CD4-positive, alpha-beta T cell treated with Interleukin-6 for 4 hours (primary cell): Measurements from ENCODE around the gene MRLN.
"Not testable (repeated sequence)": the region's sequence is repeated elsewhere in the genome, so short reads cannot be mapped to it uniquely, and the experiment has no call there.

Experiments used
- DNase-seq: peaks from one replicate; pipeline ENCODE4 v3.0.0-alpha.2; 2020; ENCODE audit warnings: mixed read lengths

Gene MRLN

GRCh38 chr10:59753267-59753666, at the start of gene MRLN:
TSS of gene MRLN (minus strand) at chr10:59753455.
- no peak for DNase-seq

GRCh38 chr10:59801171-59801570, 47.9 kb upstream of the MRLN start:
- no peak for DNase-seq

GRCh38 chr10:59799421-59799820, 46.2 kb upstream of the MRLN start:
- no peak for DNase-seq

- DNase-seq: no peak
Measured at GRCh38 chr10:59793919-59794318, 40.7 kb upstream of the MRLN start.

GRCh38 chr10:59792812-59793211, 39.6 kb upstream of the MRLN start:
- no peak for DNase-seq

GRCh38 chr10:59791601-59792000, 38.3 kb upstream of the MRLN start:
- DNase-seq: no peak

GRCh38 chr10:59790080-59790479, 36.8 kb upstream of the MRLN start:
- not testable (repeated sequence) for DNase-seq

- DNase-seq: not testable (repeated sequence)
Measured at GRCh38 chr10:59788914-59789313, 35.7 kb upstream of the MRLN start.

- not testable (repeated sequence) for DNase-seq
Measured at GRCh38 chr10:59787032-59787431, 33.8 kb upstream of the MRLN start.

GRCh38 chr10:59785476-59785875, 32.2 kb upstream of the MRLN start:
- DNase-seq: not testable (repeated sequence)

- no peak for DNase-seq
Measured at GRCh38 chr10:59781511-59781910, 28.3 kb upstream of the MRLN start.

GRCh38 chr10:59779756-59780533, 26.7 kb upstream of the MRLN start:
- no peak for DNase-seq

- no peak for DNase-seq
Measured at GRCh38 chr10:59774451-59774850, 21.2 kb upstream of the MRLN start.

- DNase-seq: no peak
Measured at GRCh38 chr10:59773088-59773487, 19.8 kb upstream of the MRLN start.

- no peak for DNase-seq
Measured at GRCh38 chr10:59771162-59771807, 18.0 kb upstream of the MRLN start.

- DNase-seq: no peak
Measured at GRCh38 chr10:59770689-59771088, 17.4 kb upstream of the MRLN start.

GRCh38 chr10:59762505-59762904, 9.2 kb upstream of the MRLN start:
- DNase-seq: no peak

GRCh38 chr10:59757966-59758365, 4.7 kb upstream of the MRLN start:
- no peak for DNase-seq

- no peak for DNase-seq
Measured at GRCh38 chr10:59754951-59755350, 1.7 kb upstream of the MRLN start.

- no peak for DNase-seq
Measured at GRCh38 chr10:59752278-59752940, 846 bp downstream of the MRLN start.

GRCh38 chr10:59750155-59750945, 2.9 kb downstream of the MRLN start:
- no peak for DNase-seq

- no peak for DNase-seq
Measured at GRCh38 chr10:59748834-59749233, 4.4 kb downstream of the MRLN start.

- no peak for DNase-seq
Measured at GRCh38 chr10:59745163-59745650, 8.0 kb downstream of the MRLN start.
